Liver (tissue), 9 donors: ENCODE measurements around the gene SCNN1B. TPM values are rescaled to one million over a fixed set of nuclear protein-coding genes. Genes with fewer than 3 reads are reported as not detected.

Experiments used
- DNase-seq: peaks from one replicate; pipeline ENCODE4 v3.0.0-alpha.2; 2017; ENCODE audit warnings: low spot score
- H3K27ac ChIP-seq, 2 donors: one replicate each; pipeline ENCODE4 v1.7.0; 2013; ENCODE audit warnings: inconsistent platforms in 2 of 2, low read length in 2 of 2, control low read depth in 1 of 2, low read depth in 1 of 2, mild to moderate bottlenecking in 1 of 2
- H3K27me3 ChIP-seq, 4 donors: one replicate each; pipeline versions ENCODE4 v1.6.1 to v1.7.0; 2013; ENCODE audit warnings: low read length in 3 of 4, inconsistent platforms in 1 of 4, mild to moderate bottlenecking in 1 of 4, moderate library complexity in 1 of 4; ENCODE audit not compliant: control insufficient read depth in 4 of 4, insufficient read depth in 4 of 4
- H3K36me3 ChIP-seq, 4 donors: one replicate each; pipeline versions ENCODE4 v1.6.1 to v1.7.0; 2013; ENCODE audit warnings: low read length in 3 of 4, mild to moderate bottlenecking in 3 of 4, low read depth in 1 of 4, moderate library complexity in 1 of 4; ENCODE audit not compliant: control insufficient read depth in 4 of 4, insufficient read depth in 3 of 4
- H3K4me1 ChIP-seq, 4 donors: one replicate each; pipeline versions ENCODE4 v1.6.1 to v1.7.0; 2013; ENCODE audit warnings: low read length in 3 of 4, mild to moderate bottlenecking in 3 of 4, moderate library complexity in 1 of 4; ENCODE audit not compliant: control insufficient read depth in 4 of 4, insufficient read depth in 4 of 4
- H3K4me3 ChIP-seq, 3 donors: one replicate each; pipeline versions ENCODE4 v1.6.1 to v1.7.0; 2013; ENCODE audit warnings: low read length in 3 of 3, control low read depth in 1 of 3, low read depth in 1 of 3, mild to moderate bottlenecking in 1 of 3
- H3K9ac ChIP-seq, 2 donors: one replicate each; pipeline ENCODE4 v1.7.0; 2013; ENCODE audit warnings: low read length in 2 of 2, mild to moderate bottlenecking in 2 of 2, moderate library complexity in 2 of 2, control low read depth in 1 of 2, low read depth in 1 of 2
- H3K9me3 ChIP-seq, 4 donors: one replicate each; pipeline versions ENCODE4 v1.6.1 to v1.7.0; 2013; ENCODE audit warnings: low read length in 3 of 4; ENCODE audit not compliant: control insufficient read depth in 4 of 4
- ATF3 ChIP-seq: IDR thresholded peaks from 2 replicates; pipeline ENCODE4 v1.6.1; 2016; ENCODE audit warnings: antibody characterized with exemption
- EGR1 ChIP-seq, 2 donors: IDR thresholded peaks; 2 replicates each; pipeline ENCODE4 v1.6.1; 2016 to 2018; ENCODE audit warnings: antibody characterized with exemption in 2 of 2, low read depth in 2 of 2
- FOXA1 ChIP-seq: IDR thresholded peaks from 2 replicates; pipeline ENCODE4 v1.6.1; 2016; ENCODE audit warnings: antibody characterized with exemption
- FOXA2 ChIP-seq: IDR thresholded peaks from 2 replicates; pipeline ENCODE4 v1.6.1; 2016; ENCODE audit warnings: antibody characterized with exemption
- GABPA ChIP-seq, 2 donors: IDR thresholded peaks in 1 of 2; conservative IDR thresholded peaks in 1 of 2; 2 replicates each; pipeline ENCODE4 v1.6.1; 2016; ENCODE audit warnings: antibody characterized with exemption in 2 of 2, mild to moderate bottlenecking in 1 of 2, moderate library complexity in 1 of 2
- HNF4A ChIP-seq, 2 donors: conservative IDR thresholded peaks; 2 replicates each; pipeline ENCODE4 v1.6.1; 2016; ENCODE audit warnings: antibody characterized with exemption in 2 of 2, mild to moderate bottlenecking in 2 of 2
- HNF4G ChIP-seq: IDR thresholded peaks from 2 replicates; pipeline ENCODE4 v1.6.1; 2016; ENCODE audit warnings: antibody characterized with exemption
- JUND ChIP-seq, 2 donors: IDR thresholded peaks; 2 replicates each; pipeline ENCODE4 v1.6.1; 2016; ENCODE audit warnings: antibody characterized with exemption in 2 of 2
- RAD21 ChIP-seq, 2 donors: IDR thresholded peaks; 2 replicates each; pipeline ENCODE4 v1.6.1; 2016; ENCODE audit warnings: antibody characterized with exemption in 2 of 2, mild to moderate bottlenecking in 2 of 2
- RXRA ChIP-seq, 2 donors: IDR thresholded peaks; 2 replicates each; pipeline ENCODE4 v1.6.1; 2017 to 2018; ENCODE audit warnings: antibody characterized with exemption in 2 of 2, mild to moderate bottlenecking in 1 of 2
- SP1 ChIP-seq: IDR thresholded peaks from 2 replicates; pipeline ENCODE4 v1.6.1; 2018; ENCODE audit warnings: antibody characterized with exemption, mild to moderate bottlenecking
- TAF1 ChIP-seq: conservative IDR thresholded peaks from 2 replicates; pipeline ENCODE4 v1.6.1; 2016; ENCODE audit warnings: antibody characterized with exemption, mild to moderate bottlenecking
- YY1 ChIP-seq: IDR thresholded peaks from 2 replicates; pipeline ENCODE4 v1.6.1; 2016; ENCODE audit warnings: antibody characterized with exemption, mild to moderate bottlenecking
- WGBS: extraction: QIAGEN DNeasy Blood & Tissue Kit; methylation state at CpG from one replicate; pipeline ENCODE4 v1.1.7; 2013; 5-methylcytosine and 5-hydroxymethylcytosine counted together
- polyA plus RNA-seq, 2 donors: library from polyadenylated mRNA; stranded (reverse) in 1 of 2; unstranded in 1 of 2; fragments of 200-250 nt in 1 of 2; fragments of >200 nt in 1 of 2; fragmentation: Nextera tagmentation in 1 of 2; extraction: Ambion mirVana in 1 of 2; gene quantifications; one replicate each; pipeline versions ENCODE4 v1.2.1 to v1.2.3, GENCODE V29; 2013 to 2015
- total RNA-seq, 2 donors: library from RNA; depleted of rRNA; stranded (reverse); fragments of >200 nt; gene quantifications; one replicate each; pipeline ENCODE4 v1.2.3, GENCODE V29; 2014
- TF ChIP-seq, protein P1 (sequence below): fragments of 150-350 bp; IDR thresholded peaks from 2 replicates; pipeline ENCODE4 v1.5.1; 2017; ENCODE audit warnings: improper control_type of control experiment, low read depth, low read length; ENCODE audit not compliant: missing input control
- TF ChIP-seq, protein P2 (sequence below): IDR thresholded peaks from 2 replicates; pipeline ENCODE4 v1.6.1; 2016; ENCODE audit warnings: antibody characterized with exemption, mild to moderate bottlenecking
- TF ChIP-seq, protein P3 (sequence below): IDR thresholded peaks from 2 replicates; pipeline ENCODE4 v1.6.1; 2016; ENCODE audit warnings: antibody characterized with exemption
- TF ChIP-seq, protein P4 (sequence below): IDR thresholded peaks from 2 replicates; pipeline ENCODE4 v1.6.1; 2016; ENCODE audit warnings: antibody characterized with exemption
- donor health status: healthy.
- donor health status: healthy.
- donor health status: healthy.
- donor health status: healthy.
- donor health status: healthy.

Gene SCNN1B
- total and polyA plus RNA-seq, 4 donors = 0.08 to 0.17 (median 0.14) TPM; not detected in 1

DNA sequence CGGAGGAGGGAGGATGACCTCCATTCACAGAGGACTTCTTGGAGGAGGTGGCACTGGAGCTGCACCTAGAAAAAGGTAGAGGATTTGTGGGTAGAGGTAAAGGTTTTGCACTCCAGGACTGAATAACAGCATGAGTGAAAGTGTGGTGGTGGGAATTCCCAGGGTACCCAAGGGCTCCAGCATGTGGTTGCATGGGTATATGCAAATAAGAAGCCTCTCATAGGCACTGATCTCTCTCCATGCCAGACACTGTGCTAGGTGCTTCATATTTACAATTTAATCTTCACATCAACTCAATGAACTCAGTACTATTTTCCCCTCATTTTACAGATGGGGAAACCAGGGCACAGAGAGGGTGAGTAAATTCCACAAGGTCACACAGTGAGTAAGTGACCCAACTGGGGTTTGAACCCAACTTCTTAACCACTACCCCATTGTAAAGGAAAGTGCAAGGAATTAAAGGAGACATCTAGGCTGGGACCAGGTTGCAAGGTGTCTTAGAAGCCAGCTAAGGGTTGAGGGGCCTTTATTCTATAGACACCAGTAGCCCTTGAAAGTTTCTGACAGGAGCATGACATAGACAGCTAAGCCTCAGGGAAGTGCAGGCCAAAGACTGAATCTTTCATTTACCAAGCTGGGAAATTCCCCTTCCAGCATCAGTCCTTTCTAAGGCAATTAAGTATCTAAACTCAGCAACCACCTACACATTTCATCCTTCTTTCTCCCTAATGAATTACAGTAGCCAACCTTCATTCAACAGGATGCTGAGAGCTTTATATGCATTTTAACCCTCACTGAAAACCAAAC lies 21.3 kb downstream of the SCNN1B start:
- DNase-seq = no peak
- Histone ChIP-seq H3K9ac (no peak overlapping the region), H3K4me1 (no peaks in the 10 kb centered on the region), H3K9me3 (peaks cover 0 to under 1% (median 0%) of the 10 kb centered on the region in 4 donors), H3K27ac (no peak overlapping the region), H3K4me3 (no peak overlapping the region), H3K27me3 (no peaks in the 10 kb centered on the region), H3K36me3 (no peaks in the 10 kb centered on the region)
- no peak for TF ChIP-seq EGR1 (IDR thresholded peaks at IDR 0.05; ENCODE audit: low read depth in 2 of 2)
- TF ChIP-seq, protein P1, sequence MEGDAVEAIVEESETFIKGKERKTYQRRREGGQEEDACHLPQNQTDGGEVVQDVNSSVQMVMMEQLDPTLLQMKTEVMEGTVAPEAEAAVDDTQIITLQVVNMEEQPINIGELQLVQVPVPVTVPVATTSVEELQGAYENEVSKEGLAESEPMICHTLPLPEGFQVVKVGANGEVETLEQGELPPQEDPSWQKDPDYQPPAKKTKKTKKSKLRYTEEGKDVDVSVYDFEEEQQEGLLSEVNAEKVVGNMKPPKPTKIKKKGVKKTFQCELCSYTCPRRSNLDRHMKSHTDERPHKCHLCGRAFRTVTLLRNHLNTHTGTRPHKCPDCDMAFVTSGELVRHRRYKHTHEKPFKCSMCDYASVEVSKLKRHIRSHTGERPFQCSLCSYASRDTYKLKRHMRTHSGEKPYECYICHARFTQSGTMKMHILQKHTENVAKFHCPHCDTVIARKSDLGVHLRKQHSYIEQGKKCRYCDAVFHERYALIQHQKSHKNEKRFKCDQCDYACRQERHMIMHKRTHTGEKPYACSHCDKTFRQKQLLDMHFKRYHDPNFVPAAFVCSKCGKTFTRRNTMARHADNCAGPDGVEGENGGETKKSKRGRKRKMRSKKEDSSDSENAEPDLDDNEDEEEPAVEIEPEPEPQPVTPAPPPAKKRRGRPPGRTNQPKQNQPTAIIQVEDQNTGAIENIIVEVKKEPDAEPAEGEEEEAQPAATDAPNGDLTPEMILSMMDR = no peak
- TF ChIP-seq YY1 = no peak
- no peak for TF ChIP-seq FOXA2
- 86% methylated on average over 1 of the region's 1 CpG for WGBS

DNA sequence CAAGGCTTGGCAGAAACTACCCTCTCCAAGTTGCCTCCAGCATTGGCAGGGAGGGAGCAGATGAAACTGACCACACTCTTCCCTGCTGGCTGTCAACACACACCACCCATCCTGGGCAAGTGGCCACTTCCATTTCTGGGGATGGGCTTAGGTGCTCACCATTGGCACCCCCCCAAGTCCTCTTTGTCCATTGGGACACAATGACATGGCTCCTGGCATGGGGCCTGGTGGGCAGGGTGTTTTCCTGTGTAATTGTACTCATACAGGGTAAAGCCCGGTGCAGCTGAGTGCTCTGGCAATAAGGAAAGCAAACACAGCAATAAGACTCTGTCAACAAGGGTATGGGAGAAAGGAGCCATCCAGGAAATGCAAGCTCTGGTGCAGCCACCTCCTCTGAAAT lies 22.6 kb downstream of the SCNN1B start:
- DNase-seq = no peak
- no peak overlapping the region for H3K9ac ChIP-seq
- no peak overlapping the region for H3K4me3 ChIP-seq
- H3K27me3 ChIP-seq = no peaks in the 10 kb centered on the region
- H3K4me1 ChIP-seq = no peaks in the 10 kb centered on the region
- TF ChIP-seq RXRA (IDR thresholded peaks at IDR 0.05) = no peak
- no peak for TF ChIP-seq HNF4A (conservative IDR thresholded peaks at IDR 0.05)
- no peak for TF ChIP-seq FOXA1
- no peak for TF ChIP-seq HNF4G
- no peak for TF ChIP-seq GABPA (IDR thresholded peaks at IDR 0.05 in 1 of 2, conservative IDR thresholded peaks at IDR 0.05 in 1 of 2)
- TF ChIP-seq, protein P2, sequence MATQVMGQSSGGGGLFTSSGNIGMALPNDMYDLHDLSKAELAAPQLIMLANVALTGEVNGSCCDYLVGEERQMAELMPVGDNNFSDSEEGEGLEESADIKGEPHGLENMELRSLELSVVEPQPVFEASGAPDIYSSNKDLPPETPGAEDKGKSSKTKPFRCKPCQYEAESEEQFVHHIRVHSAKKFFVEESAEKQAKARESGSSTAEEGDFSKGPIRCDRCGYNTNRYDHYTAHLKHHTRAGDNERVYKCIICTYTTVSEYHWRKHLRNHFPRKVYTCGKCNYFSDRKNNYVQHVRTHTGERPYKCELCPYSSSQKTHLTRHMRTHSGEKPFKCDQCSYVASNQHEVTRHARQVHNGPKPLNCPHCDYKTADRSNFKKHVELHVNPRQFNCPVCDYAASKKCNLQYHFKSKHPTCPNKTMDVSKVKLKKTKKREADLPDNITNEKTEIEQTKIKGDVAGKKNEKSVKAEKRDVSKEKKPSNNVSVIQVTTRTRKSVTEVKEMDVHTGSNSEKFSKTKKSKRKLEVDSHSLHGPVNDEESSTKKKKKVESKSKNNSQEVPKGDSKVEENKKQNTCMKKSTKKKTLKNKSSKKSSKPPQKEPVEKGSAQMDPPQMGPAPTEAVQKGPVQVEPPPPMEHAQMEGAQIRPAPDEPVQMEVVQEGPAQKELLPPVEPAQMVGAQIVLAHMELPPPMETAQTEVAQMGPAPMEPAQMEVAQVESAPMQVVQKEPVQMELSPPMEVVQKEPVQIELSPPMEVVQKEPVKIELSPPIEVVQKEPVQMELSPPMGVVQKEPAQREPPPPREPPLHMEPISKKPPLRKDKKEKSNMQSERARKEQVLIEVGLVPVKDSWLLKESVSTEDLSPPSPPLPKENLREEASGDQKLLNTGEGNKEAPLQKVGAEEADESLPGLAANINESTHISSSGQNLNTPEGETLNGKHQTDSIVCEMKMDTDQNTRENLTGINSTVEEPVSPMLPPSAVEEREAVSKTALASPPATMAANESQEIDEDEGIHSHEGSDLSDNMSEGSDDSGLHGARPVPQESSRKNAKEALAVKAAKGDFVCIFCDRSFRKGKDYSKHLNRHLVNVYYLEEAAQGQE = no peak
- no peak for TF ChIP-seq TAF1
- no peak for TF ChIP-seq RAD21 (IDR thresholded peaks at IDR 0.05)
- TF ChIP-seq EGR1 (IDR thresholded peaks at IDR 0.05; ENCODE audit: low read depth in 2 of 2) = no peak
- no peaks in the 10 kb centered on the region for H3K36me3 ChIP-seq
- peaks cover 0 to 1% (median 0%) of the 10 kb centered on the region in 4 donors for H3K9me3 ChIP-seq
- 12% methylated on average over 1 of the region's 1 CpG for WGBS
- no peak overlapping the region for H3K27ac ChIP-seq

GRCh38 chr16:23327836-23328235 lies 25.7 kb downstream of the SCNN1B start:
- no peak overlapping the region for H3K4me3 ChIP-seq
- WGBS = 68% methylated on average over 4 of the region's 4 CpGs
- no peak for DNase-seq
- no peaks in the 10 kb centered on the region for H3K27me3 ChIP-seq
- no peak overlapping the region for H3K27ac ChIP-seq
- H3K9ac ChIP-seq = no peak overlapping the region
- no peaks in the 10 kb centered on the region for H3K4me1 ChIP-seq
- H3K36me3 ChIP-seq = no peaks in the 10 kb centered on the region
- H3K9me3 ChIP-seq = peaks cover 0 to 1% (median 0%) of the 10 kb centered on the region in 4 donors
- TF ChIP-seq, protein P1 = no peak
- TF ChIP-seq, protein P3, sequence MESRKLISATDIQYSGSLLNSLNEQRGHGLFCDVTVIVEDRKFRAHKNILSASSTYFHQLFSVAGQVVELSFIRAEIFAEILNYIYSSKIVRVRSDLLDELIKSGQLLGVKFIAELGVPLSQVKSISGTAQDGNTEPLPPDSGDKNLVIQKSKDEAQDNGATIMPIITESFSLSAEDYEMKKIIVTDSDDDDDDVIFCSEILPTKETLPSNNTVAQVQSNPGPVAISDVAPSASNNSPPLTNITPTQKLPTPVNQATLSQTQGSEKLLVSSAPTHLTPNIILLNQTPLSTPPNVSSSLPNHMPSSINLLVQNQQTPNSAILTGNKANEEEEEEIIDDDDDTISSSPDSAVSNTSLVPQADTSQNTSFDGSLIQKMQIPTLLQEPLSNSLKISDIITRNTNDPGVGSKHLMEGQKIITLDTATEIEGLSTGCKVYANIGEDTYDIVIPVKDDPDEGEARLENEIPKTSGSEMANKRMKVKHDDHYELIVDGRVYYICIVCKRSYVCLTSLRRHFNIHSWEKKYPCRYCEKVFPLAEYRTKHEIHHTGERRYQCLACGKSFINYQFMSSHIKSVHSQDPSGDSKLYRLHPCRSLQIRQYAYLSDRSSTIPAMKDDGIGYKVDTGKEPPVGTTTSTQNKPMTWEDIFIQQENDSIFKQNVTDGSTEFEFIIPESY = no peak
- TF ChIP-seq, protein P4, sequence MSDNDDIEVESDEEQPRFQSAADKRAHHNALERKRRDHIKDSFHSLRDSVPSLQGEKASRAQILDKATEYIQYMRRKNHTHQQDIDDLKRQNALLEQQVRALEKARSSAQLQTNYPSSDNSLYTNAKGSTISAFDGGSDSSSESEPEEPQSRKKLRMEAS = no peak
- no peak for TF ChIP-seq SP1
- no peak for TF ChIP-seq JUND (IDR thresholded peaks at IDR 0.05)
- TF ChIP-seq FOXA2 = no peak
- no peak for TF ChIP-seq HNF4A (conservative IDR thresholded peaks at IDR 0.05)
- TF ChIP-seq FOXA1 = no peak
- TF ChIP-seq YY1 = no peak
- TF ChIP-seq RAD21 (IDR thresholded peaks at IDR 0.05) = no peak
- no peak for TF ChIP-seq ATF3
